ENCODE measurements around the gene CDX1. TPM values are rescaled to one million over a fixed set of nuclear protein-coding genes. Genes with fewer than 3 reads are reported as not detected.
A peak's percentile ranks its signal among the peaks of the same experiment; 100 is the strongest.

The CDX1 gene
- total and polyA plus RNA-seq, 7 donors = 0.06 to 0.08 TPM; not detected in 5

DNA sequence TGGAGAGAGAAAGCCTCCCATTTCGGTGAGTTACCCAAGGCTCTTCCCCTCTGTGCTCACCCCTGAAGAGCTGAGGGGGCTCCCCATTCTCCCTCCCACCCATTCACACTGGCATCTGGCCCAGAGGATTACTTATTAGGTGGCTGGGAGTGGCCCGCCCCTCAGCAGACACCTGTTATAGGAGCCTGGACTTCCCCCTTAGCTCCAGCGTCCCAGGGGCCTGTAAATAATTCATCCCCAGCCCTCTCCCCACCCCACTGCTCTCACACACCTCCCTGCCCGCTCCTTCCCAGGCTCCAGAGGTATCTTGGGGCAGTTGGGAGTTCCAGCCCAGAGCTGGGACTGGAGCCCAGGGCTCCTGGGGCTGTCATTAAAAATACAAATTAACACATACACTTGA lies 11.7 kb downstream of the CDX1 start:
- Histone ChIP-seq H3K36me3 (ENCODE audit: insufficient read depth in 1 of 2, low read depth in 1 of 2) (no peaks in the 10 kb centered on the region), H3K4me3 (no peak overlapping the region), H3K27ac (peak overlapping the region; percentile 95), H3K9me3 (no peaks in the 10 kb centered on the region), H3K27me3 (ENCODE audit: insufficient read depth in 3 of 3, low read length in 2 of 3) (no peaks in the 10 kb centered on the region), H3K4me1 (peaks cover 32% of the 10 kb centered on the region)
- TF ChIP-seq, protein P1, sequence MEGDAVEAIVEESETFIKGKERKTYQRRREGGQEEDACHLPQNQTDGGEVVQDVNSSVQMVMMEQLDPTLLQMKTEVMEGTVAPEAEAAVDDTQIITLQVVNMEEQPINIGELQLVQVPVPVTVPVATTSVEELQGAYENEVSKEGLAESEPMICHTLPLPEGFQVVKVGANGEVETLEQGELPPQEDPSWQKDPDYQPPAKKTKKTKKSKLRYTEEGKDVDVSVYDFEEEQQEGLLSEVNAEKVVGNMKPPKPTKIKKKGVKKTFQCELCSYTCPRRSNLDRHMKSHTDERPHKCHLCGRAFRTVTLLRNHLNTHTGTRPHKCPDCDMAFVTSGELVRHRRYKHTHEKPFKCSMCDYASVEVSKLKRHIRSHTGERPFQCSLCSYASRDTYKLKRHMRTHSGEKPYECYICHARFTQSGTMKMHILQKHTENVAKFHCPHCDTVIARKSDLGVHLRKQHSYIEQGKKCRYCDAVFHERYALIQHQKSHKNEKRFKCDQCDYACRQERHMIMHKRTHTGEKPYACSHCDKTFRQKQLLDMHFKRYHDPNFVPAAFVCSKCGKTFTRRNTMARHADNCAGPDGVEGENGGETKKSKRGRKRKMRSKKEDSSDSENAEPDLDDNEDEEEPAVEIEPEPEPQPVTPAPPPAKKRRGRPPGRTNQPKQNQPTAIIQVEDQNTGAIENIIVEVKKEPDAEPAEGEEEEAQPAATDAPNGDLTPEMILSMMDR (IDR thresholded peaks at IDR 0.05) = no peak
- WGBS, 3 donors = 56 to 71% (median 67%) methylated on average over 4 of the region's 4 CpGs
- no peak for DNase-seq
- intact Hi-C loops (cut with DNase I) = no loop called here
- ATAC-seq = no peak

DNA sequence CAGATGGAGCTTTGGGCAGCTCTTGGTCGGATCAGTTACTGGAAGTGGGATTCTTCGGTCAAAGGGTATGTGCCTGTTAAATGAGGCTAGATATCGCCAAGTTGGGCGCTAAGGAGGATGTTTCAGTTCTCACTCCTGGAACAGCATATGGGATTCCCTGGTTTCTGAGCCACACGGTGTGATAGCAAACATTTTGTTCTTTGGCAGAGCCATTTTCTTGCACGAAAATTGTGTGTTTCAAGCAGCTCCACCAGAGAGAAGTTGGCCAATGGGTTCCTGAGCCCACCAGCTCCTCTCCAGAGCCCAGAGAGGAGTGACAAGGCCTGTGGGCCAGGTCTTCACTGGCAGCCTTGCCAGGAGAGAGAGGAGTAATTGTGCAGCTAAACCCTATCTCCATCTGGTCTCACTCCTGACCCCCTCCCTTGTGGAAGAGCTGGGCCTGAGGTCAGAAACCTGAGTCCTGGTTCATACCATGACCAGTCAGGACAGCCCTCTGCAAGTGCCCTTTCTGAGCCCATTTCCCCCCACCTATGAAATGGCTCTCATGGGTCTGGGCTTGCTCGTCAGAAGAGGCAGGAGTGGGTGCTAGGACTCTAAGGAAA lies 12.5 kb downstream of the CDX1 start:
- Histone ChIP-seq H3K27me3 (ENCODE audit: insufficient read depth in 3 of 3, low read length in 2 of 3) (no peaks in the 10 kb centered on the region), H3K4me1 (peaks cover 32% of the 10 kb centered on the region), H3K9me3 (no peaks in the 10 kb centered on the region), H3K36me3 (ENCODE audit: insufficient read depth in 1 of 2, low read depth in 1 of 2) (no peaks in the 10 kb centered on the region), H3K4me3 (no peak overlapping the region), H3K27ac (peak overlapping the region; percentile 95)
- intact Hi-C loops (cut with DNase I) = no loop called here
- 86 to 94% (median 90%) methylated on average over 7 of the region's 7 CpGs for WGBS, 3 donors
- DNase-seq = no peak
- TF ChIP-seq, protein P1 (IDR thresholded peaks at IDR 0.05) = no peak
- ATAC-seq = no peak

DNA sequence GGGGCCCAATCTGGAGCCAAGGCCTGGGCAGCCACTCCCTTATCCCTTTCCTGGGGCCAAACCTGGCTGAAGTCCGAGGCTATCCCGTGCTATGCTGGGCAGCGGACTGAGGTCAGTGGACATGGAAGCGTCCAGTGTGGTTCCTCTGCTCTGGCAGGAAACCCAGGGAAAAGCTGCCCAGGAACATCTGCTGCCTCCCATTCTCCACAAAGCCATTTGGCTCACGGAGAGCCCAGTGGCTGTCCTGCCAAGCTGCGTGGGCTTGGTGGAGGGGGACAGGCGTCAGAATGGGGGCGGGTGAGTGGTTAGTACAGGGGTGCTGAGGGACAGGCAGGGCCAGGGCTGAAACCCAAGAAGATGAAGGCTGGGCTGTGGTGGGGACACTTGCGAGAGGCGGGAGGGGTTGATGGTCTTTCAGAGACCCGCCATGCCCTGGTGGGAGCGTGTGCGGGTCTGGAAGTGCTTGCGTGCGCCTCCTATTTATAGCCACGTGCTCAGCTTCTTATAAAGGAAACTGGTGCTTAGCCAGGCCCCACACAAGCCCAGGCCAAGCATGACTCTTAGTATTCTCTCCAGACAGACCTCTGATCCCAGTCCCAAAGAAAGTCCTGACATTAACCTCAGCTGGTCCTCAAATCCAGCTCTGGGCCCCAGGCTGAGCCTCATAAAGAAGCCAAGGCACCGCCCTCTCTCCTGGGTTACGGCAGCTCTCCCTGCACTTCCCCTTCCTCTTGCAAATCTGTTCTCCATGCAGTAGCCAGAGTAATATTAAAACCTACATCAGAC lies 13.9 kb downstream of the CDX1 start:
- Histone ChIP-seq H3K9me3 (no peaks in the 10 kb centered on the region), H3K36me3 (ENCODE audit: insufficient read depth in 1 of 2, low read depth in 1 of 2) (no peaks in the 10 kb centered on the region), H3K27me3 (ENCODE audit: insufficient read depth in 3 of 3, low read length in 2 of 3) (no peaks in the 10 kb centered on the region), H3K27ac (peak overlapping the region; percentile 95), H3K4me1 (peaks cover 32% of the 10 kb centered on the region), H3K4me3 (peak overlapping the region; percentile 19)
- intact Hi-C loops (cut with DNase I) = no loop called here
- WGBS, 3 donors = 6 to 11% (median 6%) methylated on average over 18 of the region's 18 CpGs
- ATAC-seq (peak; percentile 89 to 94 (median 92)), DNase-seq (peak; percentile 88 to 95)
- TF ChIP-seq, protein P1 (IDR thresholded peaks at IDR 0.05) = no peak

DNA sequence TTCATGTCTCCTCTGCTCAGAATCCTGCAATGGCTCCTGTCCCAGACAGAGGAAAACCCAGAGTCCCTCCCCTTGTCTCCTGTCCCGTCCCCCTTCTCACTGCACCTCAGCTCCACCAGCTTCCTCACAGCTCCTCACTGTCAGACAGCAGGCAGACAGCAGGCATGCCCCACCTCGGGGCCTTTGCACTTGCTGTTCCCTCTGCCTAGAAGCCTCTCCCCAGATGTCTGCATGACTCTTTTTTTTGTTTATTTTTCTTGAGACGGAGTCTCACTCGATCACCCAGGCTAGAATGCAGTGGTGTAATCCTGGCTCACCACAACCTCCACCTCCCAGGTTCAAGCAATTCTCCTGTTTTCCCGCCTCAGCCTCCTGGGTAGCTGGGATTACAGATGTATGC lies 14.4 kb downstream of the CDX1 start:
- DNase-seq (no peak), ATAC-seq (peak; percentile 8 to 19 (median 14))
- Histone ChIP-seq H3K27me3 (ENCODE audit: insufficient read depth in 3 of 3, low read length in 2 of 3) (no peaks in the 10 kb centered on the region), H3K36me3 (ENCODE audit: insufficient read depth in 1 of 2, low read depth in 1 of 2) (no peaks in the 10 kb centered on the region), H3K9me3 (no peaks in the 10 kb centered on the region), H3K27ac (peak overlapping the region; percentile 95), H3K4me3 (peak overlapping the region; percentile 19), H3K4me1 (peaks cover 32% of the 10 kb centered on the region)
- TF ChIP-seq, protein P1 (IDR thresholded peaks at IDR 0.05) = no peak
- WGBS, 3 donors = 30 to 44% (median 36%) methylated on average over 5 of the region's 5 CpGs
- intact Hi-C loops (cut with DNase I) = no loop called here
